AG09309 (cell line): ENCODE data around the gene SLC49A3.
A peak's percentile ranks its signal among the peaks of the same experiment; 100 is the strongest.
"Not testable (repeated sequence)": the region's sequence is repeated elsewhere in the genome, so short reads cannot be mapped to it uniquely, and the experiment has no call there.

Source experiments
- DNase-seq: peaks from one replicate; pipeline ENCODE4 v3.0.0-alpha.2; 2010; ENCODE audit warnings: low read depth
- H3K4me3 ChIP-seq: 2 replicates; pipeline ENCODE4 v1.5.1; 2011; ENCODE audit warnings: mild to moderate bottlenecking, low read depth, low read length, moderate library complexity; ENCODE audit not compliant: control insufficient read depth
- CTCF ChIP-seq: IDR thresholded peaks from 2 replicates; pipeline ENCODE4 v1.5.1; 2011; ENCODE audit warnings: mild to moderate bottlenecking, low read depth, low read length, inconsistent platforms; ENCODE audit not compliant: insufficient read depth, control insufficient read depth; ENCODE audit errors: missing control alignments

Gene SLC49A3

DNA sequence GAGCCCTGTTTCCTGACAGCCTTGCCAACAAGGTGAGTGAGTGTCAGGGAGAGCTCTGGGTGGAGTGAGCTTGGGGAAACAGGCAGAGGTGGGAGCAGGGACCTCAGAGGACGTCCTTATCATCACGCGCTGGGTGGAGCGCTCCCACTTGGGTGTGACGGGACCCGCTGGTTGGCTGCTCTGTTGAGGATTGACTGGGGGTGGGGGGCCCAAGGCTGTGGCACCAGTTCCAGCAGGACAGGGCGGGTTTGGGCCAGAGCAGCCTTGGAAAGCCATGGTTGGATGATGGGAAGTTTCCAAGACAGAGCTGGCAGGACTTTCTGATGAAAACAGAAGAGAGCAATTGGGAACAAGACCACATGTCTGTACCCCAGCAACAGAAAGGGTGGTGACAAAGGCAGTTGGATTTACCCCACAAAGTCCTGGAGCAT lies 13.7 kb upstream of the SLC49A3 start:
- H3K4me3 ChIP-seq, result no peak overlapping the region
- no peak for DNase-seq
- TF ChIP-seq CTCF, result no peak

- no peak overlapping the region for H3K4me3 ChIP-seq
- DNase-seq, result no peak
- no peak for TF ChIP-seq CTCF
Observed at GRCh38 chr4:700587-701264, 11.8 kb upstream of the SLC49A3 start.

GRCh38 chr4:699816-700580 lies 11.0 kb upstream of the SLC49A3 start:
- DNase-seq, result no peak
- TF ChIP-seq CTCF, result no peak
- no peak overlapping the region for H3K4me3 ChIP-seq

DNA sequence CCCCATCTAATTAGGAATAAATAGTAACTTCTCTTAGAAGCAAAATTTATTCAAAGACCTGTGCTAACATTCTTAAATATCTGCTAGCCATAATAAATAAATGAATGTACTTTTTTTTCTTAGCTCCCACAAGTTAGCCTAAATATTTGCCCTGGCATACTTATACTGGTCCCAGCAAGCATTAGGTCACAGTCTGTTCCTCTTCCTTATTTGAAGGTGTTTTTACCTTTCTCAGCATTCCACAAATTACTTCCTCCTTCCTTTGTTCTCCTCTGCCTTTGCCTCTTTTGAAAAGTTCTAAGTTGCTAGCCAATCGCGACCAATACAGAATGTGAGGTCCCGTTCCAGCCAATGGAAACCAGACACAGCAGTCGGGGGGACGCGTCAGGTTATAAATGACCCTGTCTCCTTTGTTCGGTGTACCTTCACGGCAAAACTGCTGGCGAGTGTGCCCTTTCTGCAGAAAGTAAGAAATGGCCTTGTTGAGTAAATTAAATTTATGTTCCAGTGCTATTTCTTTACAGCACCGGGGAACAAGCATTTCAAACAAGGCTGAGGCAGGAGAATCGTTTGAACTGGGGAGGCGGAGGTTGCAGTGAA lies 5.5 kb upstream of the SLC49A3 start:
- not testable (repeated sequence) for H3K4me3 ChIP-seq, DNase-seq

- no peak for TF ChIP-seq CTCF
- no peak overlapping the region for H3K4me3 ChIP-seq
- no peak for DNase-seq
Observed at GRCh38 chr4:692771-693554, 4.0 kb upstream of the SLC49A3 start.

DNA sequence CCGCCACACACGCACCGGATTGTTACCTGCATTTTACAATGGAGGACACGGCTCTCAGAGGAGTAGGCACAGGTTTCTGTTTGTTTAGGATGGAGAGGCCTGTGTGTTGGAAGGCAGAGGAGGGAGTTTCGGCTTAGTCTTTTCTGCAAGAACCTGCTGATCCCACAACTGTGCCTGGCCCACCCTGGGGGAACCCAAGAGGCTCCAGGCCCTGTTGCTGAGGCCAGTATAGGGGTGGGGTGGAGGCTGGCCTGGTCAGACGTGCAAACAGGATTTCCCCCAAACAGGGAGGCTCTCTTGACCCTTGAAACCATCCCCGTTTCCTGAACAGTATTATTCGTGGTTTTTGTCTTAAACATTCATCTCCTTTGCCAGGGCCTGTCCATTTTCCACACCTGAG lies 772 bp upstream of the SLC49A3 start:
- DNase-seq, result no peak
- no peak for TF ChIP-seq CTCF
- peak overlapping the region; percentile 21 for H3K4me3 ChIP-seq
